Astrocyte of the spinal cord (primary cell): ENCODE measurements around the gene KIAA1328.
"Not testable (repeated sequence)": the region's sequence is repeated elsewhere in the genome, so short reads cannot be mapped to it uniquely, and the experiment has no call there.

Source experiments
- DNase-seq: peaks from one replicate; pipeline ENCODE4 v3.0.0; 2011; ENCODE audit warnings: low read depth, low spot score
- H3K4me3 ChIP-seq: 2 replicates; pipeline ENCODE4 v1.5.1; 2011; ENCODE audit warnings: low read depth, mild to moderate bottlenecking, low read length, moderate library complexity
- in situ Hi-C: cut with HindIII; loops from 2 replicates; pipeline ENCODE4 v1.10.0; 2017; ENCODE audit warnings: low sequenced_read_pairs
- TF ChIP-seq, protein P1 (sequence below): IDR thresholded peaks from 2 replicates; pipeline ENCODE4 v1.5.1; 2012; ENCODE audit warnings: low read depth, mild to moderate bottlenecking, low read length, inconsistent platforms

KIAA1328 gene

DNA sequence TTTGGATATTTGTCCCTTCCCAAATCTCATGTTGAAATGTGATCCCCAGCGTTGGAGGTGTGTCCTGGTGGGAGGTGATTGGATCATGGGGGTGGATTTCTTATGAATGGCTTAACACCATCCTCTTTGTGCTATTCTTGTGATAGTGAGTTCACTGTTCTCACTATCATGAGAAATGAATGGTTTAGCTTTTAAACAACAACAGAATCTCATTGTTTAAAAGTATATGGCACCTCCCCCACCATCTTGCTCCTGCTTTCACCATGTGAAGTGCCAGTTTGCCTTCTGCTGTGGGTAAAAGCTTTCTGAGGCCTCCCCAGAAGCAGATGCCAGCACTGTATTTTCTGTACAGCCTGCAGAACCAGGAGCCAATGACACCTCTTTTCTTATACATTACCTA lies 38.1 kb downstream of the KIAA1328 start:
- DNase-seq, result no peak
- in situ Hi-C loops, result no loop called here
- TF ChIP-seq, protein P1, sequence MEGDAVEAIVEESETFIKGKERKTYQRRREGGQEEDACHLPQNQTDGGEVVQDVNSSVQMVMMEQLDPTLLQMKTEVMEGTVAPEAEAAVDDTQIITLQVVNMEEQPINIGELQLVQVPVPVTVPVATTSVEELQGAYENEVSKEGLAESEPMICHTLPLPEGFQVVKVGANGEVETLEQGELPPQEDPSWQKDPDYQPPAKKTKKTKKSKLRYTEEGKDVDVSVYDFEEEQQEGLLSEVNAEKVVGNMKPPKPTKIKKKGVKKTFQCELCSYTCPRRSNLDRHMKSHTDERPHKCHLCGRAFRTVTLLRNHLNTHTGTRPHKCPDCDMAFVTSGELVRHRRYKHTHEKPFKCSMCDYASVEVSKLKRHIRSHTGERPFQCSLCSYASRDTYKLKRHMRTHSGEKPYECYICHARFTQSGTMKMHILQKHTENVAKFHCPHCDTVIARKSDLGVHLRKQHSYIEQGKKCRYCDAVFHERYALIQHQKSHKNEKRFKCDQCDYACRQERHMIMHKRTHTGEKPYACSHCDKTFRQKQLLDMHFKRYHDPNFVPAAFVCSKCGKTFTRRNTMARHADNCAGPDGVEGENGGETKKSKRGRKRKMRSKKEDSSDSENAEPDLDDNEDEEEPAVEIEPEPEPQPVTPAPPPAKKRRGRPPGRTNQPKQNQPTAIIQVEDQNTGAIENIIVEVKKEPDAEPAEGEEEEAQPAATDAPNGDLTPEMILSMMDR, result no peak
- no peak overlapping the region for H3K4me3 ChIP-seq

DNA sequence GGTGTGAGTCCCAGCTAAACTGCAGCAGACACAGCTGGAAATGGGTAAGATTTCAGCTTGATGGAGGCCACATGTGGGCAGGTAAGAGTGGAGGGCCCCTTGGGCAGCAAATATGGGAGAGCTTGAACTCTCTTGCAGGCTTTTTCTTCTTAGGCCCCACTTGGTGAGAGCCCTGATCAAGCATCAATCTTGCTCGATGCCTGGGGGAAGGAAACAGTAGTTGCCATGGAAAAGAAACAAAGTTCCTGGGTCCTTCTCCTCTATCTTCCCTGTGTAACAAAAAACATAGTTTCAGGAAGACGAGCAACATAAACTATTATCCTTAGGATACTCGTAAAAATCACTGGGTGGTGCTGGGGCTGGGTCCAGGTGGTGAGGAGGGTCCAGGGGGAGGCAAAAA lies 42.9 kb downstream of the KIAA1328 start:
- H3K4me3 ChIP-seq, result no peak overlapping the region
- in situ Hi-C loops, result no loop called here
- no peak for DNase-seq
- TF ChIP-seq, protein P1, result no peak

DNA sequence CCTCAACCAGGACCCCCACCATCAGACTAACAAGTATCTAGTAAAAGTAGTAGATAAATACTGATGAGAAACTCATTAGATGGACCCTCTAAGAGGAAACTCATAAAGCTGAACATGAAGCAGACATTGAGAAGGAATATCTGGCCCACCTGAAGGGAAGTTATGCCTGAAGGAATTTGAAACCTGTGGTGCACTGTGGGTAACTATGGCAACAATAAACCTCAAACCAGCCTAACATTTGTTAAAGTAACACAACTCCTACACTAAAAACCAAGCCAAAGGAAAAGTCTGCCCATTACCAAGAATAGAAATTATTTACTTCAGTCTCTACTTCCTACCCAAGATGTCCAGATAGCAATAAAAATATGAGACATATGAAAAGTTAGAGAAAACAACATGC lies 43.4 kb downstream of the KIAA1328 start:
- H3K4me3 ChIP-seq, result no peak overlapping the region
- TF ChIP-seq, protein P1, result no peak
- DNase-seq, result peak; percentile 51
- in situ Hi-C loops, result no loop called here

DNA sequence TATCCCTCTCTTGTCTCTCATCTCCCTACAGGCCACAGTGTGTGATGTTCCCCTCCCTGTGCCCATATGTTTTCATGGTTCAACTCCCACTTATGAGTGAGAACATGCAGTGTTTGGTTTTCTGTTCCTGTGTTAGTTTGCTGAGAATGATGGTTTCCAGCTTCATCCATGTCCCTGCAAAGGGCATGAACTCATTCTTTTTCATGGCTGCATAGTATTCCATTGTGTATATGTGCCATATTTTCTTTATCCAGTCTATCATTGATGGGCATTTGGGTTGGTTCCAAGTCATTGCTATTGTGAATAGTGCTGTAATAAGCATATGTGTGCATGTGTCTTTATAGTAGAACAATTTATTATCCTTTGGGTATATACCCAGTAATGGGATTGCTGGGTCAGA lies 44.9 kb downstream of the KIAA1328 start:
- H3K4me3 ChIP-seq, DNase-seq, in situ Hi-C loops: not testable (repeated sequence)

DNA sequence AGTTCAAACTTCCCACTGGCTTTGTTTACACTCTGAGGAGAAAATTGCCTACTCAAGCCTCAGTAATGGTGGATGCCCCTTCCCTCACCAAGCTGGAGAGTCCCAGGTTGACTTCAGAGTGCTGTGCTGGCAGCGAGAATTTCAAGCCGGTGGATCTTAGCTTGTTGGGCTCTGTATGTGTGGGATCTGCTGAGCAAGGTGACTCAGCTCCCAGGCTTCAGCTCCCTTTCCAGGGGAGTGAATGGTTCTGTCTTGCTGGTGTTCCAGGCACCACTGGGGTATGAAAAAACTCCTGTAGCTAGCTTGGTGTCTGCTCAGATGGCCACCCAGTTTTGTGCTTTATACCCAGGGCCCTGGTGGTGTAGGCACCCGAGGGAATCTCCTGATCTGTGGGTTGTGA lies 50.9 kb downstream of the KIAA1328 start:
- in situ Hi-C loops, H3K4me3 ChIP-seq, DNase-seq: not testable (repeated sequence)

DNA sequence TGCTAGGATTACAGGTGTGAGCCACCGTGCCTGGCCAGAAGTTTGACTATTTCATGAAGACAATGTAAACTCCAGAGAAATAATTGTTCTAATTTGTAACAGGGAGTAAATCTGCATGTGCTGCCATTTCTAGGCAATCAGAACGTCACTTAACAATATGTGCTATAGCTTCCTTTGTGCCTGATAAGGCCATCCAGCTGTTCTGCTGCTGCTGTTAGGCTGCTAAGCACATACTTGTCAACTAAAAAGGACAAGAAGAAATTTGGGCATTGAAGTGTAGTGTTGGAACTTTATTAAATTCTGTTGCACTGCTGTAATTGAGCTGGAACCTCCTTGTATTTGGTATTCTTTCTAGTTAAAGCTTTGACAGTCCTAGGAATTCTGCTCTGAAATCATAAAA lies 57.1 kb downstream of the KIAA1328 start:
- in situ Hi-C loops, result no loop called here
- no peak overlapping the region for H3K4me3 ChIP-seq
- no peak for DNase-seq
- TF ChIP-seq, protein P1, result no peak

DNA sequence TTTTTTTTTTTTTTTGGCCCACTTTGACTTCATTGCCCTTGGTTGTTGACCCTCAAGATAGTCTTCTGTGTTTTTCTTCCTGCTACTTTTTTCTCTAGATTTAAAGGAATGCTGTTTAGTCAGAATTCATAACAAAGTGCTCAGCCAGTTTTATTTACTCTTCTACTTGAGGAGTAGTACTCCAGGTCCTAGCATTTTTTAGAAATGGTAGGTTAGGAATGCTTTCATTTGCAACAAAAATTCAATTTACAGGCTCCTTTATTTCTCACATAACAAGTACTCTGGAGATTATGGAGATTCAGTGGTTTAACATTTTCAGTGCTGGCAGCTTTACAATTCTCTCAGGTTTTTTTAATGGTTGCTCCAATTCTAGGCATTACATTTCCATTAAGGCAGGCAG lies 58.2 kb downstream of the KIAA1328 start:
- TF ChIP-seq, protein P1, result no peak
- H3K4me3 ChIP-seq, result no peak overlapping the region
- no peak for DNase-seq
- in situ Hi-C loops, result no loop called here

DNA sequence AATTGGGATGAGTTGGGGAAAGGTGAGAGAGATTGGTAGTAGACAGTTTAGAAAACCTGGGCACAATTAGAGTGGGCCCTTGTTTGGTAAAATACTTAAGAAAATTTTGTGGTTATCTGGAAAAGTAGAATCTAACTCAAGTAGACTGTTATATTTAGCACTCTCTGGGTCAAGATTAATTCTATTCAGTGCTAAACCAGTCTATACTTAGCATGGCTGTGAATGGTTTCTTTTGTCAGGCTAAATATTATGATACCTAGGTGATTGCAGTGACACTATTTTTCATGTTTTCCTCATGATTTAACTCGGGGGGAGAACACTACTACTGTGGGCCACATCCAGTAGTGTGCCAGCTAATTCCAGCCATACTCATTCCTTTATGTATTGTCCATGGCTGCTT lies 58.9 kb downstream of the KIAA1328 start:
- TF ChIP-seq, protein P1, result no peak
- in situ Hi-C loops, result no loop called here
- no peak for DNase-seq
- H3K4me3 ChIP-seq, result no peak overlapping the region
